Activated T-cell treated with anti-CD3 and anti-CD28 coated beads, Interleukin-2, amount 50 U/mL, for 48 hours (primary cell): ENCODE data around the gene BOLA1.
"Not testable (repeated sequence)": the region's sequence is repeated elsewhere in the genome, so short reads cannot be mapped to it uniquely, and the experiment has no call there.

Experiments used
- DNase-seq, 2 experiments: peaks; one replicate each; pipeline ENCODE4 v3.0.0-alpha.2; 2020

Gene BOLA1

DNA sequence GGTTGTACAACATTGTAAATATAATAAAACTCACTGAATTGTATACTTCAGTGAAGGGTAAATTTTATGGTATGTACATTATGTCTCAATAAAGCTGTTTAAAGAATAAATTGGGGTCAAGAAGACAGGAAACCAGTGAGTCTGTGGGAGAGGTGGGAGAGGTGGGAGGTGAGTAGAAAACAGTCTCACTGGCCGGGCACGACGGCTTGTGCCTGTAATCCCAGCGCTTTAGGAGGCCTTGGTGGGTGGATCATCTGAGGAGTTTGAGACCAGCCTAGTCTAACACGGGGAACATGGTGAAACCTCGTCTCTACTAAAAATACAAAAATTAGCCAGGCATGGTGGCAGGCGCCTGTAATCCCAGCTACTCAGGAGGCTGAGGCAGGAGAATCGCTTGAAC, 33.1 kb downstream of the BOLA1 start:
- DNase-seq: no peak

DNA sequence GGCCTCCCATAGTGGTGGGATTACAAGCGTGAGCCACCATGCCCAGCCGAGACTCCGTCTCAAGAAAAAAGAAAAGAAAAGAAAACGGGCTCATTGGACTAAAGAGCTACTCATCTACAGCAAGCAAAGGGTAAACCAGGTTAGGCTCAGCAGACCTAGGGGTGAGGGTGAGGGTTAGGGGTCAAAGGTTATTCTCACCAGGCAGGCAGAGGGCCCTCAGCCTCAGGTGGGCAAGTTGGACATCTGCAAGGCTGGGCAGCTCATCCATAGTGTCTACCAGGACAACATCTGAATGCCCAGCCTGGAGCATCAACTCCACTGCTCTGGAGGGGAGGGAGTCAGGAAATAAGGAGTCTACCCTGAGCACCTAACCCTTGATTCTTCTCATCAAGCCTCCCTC, 33.8 kb downstream of the BOLA1 start:
- DNase-seq: no peak

DNA sequence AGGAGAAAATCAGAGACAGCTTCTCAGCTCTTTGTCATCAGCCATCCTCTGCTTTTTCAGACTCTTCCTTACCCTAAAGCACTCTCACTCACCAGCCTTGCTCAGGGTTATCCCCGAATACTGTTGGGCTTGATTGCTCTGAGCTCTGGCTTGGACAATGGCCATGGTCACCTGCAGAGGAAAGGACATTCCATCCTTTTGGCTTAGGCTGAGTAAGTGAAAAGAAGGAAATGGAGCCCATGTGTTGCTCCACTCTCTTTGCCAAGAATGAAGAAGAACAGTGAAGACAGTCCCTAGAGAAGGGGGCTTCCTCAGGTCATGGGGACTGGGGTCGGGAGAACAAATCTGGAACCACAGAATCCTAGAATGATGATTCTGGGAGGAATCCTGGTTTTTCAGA, 35.0 kb downstream of the BOLA1 start:
- no peak for DNase-seq

GRCh38 chr1:149936170-149936991, 37.0 kb downstream of the BOLA1 start, which contains the start of gene MTMR11:
MTMR11 (minus strand) TSS chr1:149936879; CDS start chr1:149936647, 232 bp downstream.
- DNase-seq: no peak

- DNase-seq: no peak
Measured at GRCh38 chr1:149936992-149937705, 37.8 kb downstream of the BOLA1 start.

DNA sequence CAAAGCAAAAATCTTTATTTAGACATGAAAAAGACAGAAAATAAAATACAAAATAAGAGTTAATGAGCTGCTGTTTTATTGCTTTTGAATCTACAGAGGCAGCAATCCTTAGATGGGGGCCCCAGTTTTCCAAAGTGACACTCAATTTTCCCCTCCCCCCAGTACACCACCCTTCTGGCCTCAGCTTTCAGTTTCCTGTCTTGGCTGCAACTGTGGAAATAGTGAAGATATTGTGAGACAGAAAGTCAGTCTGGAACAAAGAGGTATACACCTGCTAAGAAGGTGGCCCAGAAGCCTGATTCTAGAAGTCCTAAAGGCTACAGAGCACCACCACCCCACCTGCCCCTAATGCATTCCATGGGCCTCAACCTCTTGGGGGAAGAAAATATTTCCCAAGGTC, 38.4 kb downstream of the BOLA1 start:
- DNase-seq: no peak

DNA sequence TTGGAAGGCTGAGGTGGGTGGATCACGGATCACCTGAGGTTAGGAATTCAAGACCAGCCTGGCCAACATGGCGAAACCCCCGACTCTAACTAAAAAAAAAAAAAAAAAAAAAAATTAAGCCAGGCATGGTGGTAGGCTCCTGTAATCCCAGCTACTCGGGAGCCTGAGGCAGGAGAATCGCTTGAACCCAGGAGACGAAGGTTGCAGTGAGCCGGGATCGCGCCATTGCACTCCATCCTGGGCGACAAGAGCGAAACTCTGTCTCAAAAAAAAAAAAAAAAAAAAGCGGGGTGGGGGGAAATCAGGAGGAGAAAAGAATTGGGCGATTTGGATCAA, 39.3 kb downstream of the BOLA1 start:
- not testable (repeated sequence) for DNase-seq

DNA sequence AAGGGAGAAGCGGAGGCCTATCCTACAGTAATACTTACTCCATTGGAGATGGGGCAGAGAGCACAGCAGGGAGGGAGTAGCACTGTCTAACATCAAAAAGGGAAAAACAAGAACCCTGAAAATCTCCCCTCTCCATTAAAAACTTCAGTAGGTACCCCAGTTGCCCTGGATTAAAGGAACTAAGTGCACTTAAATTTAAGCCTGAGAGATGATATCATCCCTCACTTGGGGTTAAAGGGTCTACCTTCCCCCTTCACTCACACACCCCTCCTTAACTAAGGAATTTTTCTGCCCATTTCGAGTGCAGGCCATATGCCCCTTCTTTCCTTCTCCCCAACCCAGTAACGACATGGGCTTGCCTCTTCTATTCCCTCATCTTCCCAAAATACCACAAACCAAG, 41.1 kb downstream of the BOLA1 start:
- no peak for DNase-seq

- DNase-seq: no peak
Measured at GRCh38 chr1:149942207-149942606, 42.8 kb downstream of the BOLA1 start.

- no peak for DNase-seq
Measured at GRCh38 chr1:149942885-149943284, 43.5 kb downstream of the BOLA1 start.

GRCh38 chr1:149945206-149945605, 45.8 kb downstream of the BOLA1 start:
- DNase-seq: no peak

DNA sequence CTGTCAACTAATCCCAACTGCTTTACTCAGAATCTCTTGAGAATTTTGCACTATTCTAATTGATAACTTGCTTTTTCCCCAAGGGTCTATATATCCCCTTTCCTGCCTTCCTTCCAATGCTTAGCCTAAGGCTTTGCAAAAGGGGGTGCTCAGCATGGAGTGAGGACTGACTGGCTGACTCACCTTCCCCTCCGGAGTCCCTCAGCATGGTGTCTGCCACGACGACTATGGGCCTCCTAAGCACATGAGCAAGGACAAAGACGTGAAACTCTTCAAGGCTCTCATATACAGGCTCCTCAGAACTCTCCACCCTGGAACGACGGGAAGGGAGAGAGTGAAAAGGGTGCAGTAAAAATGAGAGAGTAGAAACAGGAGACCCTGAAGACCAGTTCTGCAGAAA, 50.5 kb downstream of the BOLA1 start:
- DNase-seq: no peak
